Activated CD4-positive, alpha-beta T cell treated with anti-CD3 and anti-CD28 coated beads for 24 hours (primary cell): ENCODE results near the gene GGNBP2.

Experiments
- DNase-seq, 2 donors: peaks; one replicate each; pipeline ENCODE4 v3.0.0-alpha.2; 2020; ENCODE audit warnings: low read depth in 2 of 2

GGNBP2 gene

DNA sequence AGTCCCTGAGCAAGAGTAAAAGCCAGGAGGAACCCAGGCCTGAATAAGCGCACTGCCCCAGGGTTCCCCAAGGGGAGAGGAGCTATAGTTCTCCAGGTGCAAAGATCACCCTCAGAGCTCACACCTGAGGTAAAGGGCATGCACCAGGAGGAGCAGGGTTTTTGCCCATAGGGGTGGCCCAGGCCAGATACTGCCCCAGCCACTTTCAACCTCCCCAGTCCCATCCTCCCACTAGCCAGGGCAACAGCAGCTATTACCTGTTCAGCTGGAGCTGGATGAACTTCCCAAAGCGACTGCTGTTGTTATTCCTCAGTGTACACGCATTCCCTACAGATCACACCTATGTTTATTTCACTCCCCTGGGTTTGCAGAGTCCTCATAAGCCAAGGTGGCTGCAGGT lies 29.9 kb upstream of the GGNBP2 start:
- DNase-seq = no peak

DNA sequence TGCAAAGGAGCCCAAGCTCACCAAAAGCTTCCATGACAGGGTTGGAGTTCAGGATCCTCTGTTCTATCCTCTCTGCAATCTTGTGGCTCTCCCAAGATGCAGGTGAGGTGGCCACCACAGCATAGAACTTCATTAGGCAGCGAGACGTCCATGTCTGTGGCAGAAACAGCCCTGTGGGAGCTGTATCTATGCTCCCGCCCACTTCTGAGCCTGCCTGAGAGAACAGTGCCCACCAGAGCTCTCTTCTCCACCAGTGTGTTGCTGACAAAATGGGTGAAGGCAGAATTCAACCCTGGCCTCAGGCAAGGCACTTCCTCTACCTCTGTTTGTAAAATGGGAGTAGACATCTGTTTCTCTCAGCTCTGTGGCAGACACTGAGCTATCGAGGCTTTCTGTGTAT lies 28.9 kb upstream of the GGNBP2 start:
- DNase-seq = no peak

DNA sequence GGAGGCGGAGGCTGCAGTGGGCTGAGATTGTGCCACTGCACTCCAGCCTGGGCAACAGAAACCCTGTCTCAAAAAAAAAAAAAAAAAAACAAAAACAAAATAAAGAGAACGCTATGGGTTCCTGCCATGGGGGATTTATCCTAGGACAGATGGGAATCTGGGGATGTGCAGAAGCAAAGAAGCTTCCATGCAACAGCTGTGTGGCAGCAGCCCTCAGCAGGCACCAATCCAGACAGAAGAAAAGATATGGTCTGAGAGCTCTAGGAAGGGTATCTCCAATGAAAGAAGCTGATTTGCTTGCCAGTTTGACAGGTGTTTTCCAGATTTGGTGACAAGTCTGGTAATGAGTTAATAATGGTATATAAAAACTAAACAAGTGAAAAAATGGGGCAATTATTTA lies 21.6 kb upstream of the GGNBP2 start:
- DNase-seq = no peak

DNA sequence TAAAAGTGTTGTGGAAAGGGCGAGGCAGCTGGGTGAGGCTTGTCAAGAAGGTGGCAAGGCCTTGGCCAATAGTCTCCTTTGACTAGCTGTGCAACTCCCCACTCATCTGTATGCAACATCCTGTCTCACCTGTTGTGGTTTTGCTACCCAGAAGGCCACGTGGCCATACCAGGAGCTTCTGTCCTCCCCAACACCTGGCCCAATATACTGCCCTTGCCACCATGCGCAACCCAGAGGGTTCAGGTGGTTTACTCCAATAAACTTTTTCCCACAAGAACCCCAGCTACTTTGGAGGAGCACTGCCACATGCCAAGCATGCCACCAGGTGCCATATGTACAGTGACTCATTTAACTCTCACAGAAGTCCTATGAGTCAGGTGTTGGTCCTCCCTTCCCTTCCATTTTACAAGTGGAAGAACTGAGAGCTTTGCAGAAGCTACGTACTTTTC lies 20.3 kb upstream of the GGNBP2 start:
- no peak for DNase-seq

DNA sequence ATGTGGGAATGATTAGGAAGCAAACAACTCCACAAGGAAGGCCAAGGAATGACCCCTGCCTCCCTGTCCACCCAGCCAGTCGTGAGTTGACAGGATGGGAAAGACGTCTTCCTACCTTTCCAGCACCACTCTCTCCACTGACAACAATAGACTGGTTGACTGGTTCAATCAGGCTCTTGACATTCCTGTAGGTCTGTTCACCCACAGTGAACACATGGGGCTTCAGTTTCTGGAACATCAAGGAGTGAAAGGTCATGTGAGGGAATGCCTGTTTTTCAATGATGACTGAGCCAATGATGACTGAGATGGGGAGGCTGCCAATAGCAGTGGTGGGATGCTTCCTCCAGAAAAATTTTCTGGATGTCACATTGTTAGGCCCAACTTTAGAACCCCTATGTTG lies 19.6 kb upstream of the GGNBP2 start:
- DNase-seq = no peak

DNA sequence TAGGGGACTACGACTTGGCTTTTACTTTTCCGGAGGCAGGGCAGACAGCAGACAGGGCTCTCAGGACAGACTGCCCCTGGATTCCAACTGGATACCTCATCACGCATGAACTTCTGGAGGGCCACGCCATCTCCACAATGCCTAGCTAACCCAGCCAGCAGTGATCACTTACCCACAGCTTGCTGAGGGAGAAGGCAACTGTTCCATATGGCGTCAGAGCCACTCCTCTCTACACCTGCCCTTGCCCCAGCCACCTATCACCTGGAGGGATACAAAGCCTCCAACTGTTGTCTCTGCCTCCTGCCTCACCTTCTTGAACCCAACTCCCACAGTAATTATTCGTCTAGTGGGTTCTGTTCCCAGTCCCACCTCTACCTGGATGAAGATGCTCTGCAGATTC lies 18.8 kb upstream of the GGNBP2 start:
- DNase-seq = no peak

DNA sequence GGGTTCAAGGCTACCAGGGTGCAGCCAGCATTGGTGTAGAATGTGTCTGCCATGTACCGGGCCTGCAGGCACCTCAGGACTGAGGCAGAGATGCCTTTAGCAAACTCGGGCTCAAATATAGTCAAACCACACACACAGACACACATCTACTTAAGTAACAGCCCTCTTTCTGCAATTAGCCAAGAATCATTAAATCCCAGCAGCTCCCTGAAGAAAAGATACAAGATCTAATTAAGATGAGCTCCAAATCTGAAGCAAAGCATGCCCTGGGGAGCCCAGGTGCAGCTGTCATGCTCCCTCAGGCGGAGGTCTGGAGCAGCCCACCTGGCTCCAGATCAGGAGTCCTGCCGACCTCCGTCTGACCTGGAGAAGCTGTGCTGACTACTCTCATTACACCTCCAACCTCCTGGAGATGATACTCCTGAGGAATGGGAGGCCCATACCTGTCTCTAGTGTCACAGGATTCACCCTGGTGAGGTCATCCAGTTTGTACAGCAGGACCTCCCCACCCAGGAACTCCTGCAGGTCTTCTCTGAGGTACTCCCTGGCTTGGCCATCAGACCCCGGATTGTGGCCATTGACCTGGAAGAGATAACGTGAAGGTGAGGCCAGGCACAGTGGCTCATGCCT lies 17.0 kb upstream of the GGNBP2 start:
- no peak for DNase-seq

DNA sequence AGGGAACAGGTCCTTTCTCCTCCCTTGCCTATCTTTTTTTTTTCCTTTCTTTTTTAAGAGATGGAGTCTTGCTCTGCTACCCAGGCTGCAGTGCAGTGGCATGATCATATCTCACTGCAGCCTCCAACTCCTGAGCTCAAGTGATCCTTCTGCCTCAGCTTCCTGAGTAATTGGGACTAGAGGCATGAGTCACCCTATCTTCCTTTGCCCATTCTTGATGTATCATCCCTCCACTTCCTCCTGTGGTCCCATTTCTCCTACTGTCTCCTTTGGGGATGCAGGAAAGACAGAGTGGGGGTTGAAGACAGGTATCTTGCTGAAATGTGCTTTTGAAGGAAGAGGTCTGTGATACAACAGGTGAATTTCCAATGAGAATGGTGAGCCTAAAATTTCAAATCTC lies 15.6 kb upstream of the GGNBP2 start:
- DNase-seq = no peak

DNA sequence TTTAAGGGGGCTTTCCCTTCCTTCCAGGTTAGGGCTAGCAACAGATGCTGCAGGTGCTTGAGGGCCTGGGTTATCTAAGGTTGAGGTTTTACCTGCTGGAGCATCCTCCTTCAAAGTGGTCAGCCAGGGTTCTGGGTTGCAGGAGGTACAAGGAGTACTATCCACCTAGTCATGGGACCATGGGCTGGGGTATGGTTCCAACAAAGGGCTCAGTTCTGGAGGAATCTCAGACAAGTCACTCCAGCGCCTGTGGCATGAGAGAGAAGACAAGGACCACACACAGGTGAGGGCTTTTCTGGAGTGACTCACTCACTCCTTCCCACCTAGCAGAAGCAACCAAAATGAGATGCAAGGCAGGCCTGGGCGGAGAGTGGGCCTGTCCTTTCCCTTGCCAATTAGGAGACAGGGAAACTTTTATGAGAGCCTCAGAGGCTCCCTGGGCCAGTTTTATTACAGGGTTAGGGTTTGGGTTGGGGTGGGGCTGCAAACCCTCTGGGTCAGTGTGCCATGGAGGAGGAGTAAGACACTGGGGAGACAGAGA lies 12.2 kb upstream of the GGNBP2 start:
- DNase-seq = no peak

DNA sequence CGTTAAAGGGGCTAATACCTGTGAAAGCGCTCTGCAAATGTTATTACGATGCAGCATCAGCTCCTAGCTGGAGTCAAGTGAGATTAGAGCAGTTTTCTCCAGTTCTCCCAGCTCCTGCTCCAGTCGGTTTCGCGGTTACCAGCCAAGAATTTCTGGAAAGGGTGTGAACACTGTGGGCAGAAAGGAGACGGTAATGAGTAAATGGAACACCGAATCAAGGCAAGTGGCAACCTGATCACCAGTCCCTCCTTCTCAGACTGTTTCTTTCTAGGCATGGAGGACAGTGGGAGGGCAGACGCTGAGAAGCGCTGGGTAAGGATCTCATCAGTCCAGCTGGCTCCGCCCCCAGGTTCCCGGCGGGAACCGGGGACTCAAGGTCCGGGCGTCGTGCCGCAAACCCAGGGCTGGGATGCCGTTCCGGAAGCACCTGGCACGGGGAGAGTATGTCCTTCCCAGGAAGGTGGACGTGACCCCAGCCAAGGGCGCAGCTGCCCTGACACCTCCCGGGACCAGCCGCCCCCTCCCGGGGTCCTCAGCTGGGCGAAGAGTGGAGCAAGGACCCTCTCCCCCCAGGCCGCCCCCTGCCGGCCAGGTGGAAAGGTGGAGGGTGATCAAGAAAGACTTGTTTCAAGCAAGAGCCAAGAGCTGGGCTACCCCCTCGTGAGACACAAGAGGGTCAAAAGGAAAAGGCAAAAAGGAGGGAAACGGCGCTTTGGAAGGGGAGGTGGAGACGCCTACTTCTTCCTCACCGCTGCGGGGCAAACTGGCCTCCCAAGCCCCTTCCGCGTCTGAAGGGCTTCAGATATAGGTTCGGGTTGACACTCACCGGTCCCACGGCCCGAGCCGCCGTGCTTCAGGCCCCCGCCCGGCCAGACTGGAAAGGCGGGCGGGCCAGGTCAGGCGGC lies 10.5 kb upstream of the GGNBP2 start:
- peak; percentile 29 to 54 for DNase-seq

DNA sequence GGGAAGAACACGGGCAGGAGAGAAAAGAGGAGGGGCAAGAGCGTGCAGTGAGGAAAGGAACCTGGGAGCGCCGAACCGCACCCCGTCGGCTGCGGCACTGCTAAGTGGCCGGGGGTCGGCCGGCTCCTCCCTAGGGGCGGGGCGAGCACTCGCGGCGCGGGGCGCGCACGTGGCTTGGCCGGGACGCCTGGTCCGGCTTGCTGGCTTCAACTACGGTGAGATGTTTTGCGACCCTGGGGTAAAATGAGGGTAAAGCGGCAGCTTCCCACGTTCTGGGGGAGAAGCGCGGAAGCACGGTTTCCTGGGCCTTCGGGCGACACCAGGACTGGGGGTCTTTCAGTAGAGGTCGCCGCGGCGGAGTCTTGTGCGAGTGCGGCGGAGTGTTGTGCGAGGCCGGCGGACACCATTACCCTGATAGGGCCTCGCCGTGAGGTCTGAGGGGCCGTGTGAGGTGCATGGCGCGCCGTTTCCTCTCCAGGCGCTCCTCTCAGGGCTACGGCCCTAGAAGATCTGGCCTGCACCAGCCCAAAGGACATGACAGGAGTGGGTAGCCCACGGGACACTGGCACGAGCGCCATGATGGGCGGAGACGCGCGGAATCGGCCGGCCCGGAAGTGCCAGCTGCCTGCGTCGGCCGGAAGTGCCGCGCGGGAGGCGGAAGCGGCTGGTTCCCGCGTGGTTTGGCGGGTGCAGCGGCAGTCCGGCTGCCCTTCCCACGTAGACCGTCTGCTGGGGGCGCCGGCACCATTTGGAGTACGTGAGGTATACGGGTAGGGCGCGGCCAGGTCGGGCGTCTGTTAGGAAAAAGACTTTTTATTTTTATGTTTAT lies 9.7 kb upstream of the GGNBP2 start, which contains the start of the genes MYO19 and PIGW:
Gene MYO19 (minus strand): TSS at position 29 of the 829 bp plus-strand sequence. CDS start 2,330 bp downstream, outside the sequence.
Gene PIGW (plus strand): TSS at position 148 of the 829 bp plus-strand sequence. CDS start 2,115 bp downstream, outside the sequence.
- DNase-seq = peak; percentile 79 to 83

DNA sequence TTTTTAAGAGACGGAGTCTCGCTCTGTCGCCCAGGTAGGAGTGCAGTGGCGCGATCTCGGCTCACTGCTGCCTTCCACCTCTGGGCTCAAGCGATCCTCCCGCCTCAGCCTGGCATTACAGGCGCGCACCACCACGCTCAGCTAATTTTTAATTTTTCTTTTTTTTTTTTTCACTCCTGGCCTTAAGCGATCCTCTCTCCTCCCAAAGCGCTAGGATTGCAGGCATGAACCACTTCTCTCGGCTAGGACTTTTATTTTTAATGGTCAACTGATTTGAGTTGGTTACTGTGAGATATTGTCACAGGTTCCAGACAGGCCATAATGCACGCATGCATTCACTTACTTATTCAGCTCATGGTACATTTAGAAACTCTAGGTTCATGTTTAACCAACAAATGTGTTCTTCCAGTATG lies 9.0 kb upstream of the GGNBP2 start:
- DNase-seq = no peak

DNA sequence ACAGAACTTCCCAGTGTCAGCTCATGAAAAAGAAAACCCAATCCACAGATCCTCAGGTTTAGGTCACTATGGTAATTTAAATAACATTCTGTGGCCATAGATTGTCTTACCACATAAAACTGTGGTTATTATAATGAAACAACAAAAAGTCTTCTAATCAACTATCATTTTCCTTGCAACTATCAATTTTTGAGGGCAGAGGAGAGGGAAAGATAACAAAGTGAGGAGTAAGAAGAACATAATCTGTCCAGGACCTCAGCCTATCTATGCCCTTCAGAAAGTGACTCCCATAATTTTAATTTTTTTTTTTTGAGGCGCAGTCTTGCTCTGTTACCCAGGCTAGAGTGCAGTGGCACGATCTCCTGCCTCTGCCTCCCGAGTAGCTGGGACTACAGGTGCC lies 4.0 kb upstream of the GGNBP2 start:
- DNase-seq = no peak

DNA sequence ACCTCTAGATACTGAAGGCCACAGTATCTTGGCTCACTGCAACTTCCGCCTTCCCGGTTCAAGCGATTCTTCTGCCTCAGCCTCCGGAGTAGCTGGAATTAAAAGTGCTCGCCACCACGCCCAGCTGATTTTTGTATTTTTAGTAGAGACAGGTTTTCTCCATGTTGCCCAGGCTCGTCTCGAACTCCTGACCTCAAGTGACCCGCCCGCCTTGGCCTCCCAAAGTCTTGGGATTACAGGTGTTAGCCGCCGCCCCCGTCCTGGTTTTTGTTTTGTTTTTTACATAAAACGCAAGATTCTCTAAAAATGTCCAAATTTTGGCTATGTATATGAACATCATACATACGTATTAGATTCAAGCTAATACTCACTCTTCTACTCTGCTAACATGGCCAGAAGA lies 2.0 kb upstream of the GGNBP2 start:
- DNase-seq = no peak

DNA sequence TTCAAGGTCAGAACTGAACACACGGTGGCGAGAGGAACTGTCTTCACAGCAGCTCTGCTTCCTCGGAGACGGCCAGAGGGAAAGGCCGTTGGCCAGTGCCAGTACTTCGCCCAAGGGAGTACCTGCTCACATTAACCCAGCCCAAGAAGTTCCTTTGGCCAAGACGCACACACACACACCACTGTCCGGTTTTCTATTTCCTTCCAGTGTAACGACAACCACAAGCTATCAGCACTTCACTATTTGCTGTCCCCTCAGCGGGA lies 744 bp upstream of the GGNBP2 start:
- DNase-seq = no peak

DNA sequence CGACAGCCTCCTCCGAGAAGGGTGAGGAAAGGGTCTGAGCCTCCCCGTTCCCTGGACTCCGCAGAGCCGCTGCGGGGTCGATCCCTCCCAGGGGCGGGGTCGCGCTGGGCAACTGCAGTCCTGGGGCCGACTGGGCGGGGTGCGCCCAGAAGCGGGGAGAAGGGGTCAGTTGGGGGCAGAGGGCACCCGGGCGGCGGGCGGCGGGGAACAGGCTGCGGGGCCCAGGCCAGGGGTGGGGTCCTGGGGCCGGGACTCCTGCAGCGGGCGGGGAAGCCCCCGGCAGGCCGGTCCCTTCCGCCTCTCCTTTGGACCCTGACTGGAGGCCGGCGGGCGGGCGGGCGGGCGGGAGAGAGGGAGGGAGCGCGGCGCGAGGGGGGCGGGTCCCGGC lies 352 bp downstream of the GGNBP2 start:
- no peak for DNase-seq

DNA sequence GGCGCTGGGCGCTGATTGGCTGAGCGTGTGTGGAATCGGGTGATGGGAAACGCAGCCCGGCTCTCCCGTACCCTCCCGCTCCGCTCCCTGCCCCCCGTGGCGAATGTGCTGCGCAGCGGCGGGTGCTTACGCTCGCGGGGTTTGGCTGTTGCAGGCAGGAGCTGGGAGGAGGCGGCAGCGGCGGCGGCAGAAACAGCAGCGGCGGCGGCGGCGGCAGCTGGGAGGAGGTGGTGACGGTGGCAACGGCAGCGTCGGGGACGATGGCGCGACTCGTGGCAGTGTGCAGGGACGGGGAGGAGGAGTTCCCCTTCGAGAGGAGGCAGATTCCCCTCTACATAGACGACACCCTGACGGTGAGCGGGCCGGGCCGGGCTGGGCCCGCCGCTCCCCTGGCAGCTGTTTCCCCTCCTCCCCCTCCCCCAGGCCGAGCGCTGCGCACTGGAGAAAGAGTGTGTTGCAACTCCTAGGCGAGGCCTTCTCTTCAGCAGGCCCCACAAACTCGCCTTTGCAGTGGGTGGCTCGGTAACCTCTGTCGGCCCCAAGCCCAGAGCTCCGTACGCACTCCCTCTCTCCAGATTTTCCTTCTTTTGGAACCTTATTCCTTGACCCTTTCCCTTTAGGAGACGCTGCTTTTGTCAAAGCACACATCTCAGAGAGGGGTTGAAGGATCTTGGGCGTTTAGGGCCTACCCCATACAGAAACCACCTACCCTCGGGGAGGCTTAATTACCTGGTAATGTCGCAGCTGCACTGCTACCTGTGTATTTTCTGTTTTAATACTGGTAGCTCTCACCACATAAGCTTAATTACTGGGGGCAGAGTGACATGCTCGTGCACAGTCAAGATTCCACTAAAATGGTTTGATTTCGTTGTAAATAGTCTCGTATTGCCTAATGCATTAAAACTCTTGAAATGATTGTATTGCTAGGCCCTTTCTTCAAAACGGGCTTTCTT lies 1.0 kb downstream of the GGNBP2 start:
- DNase-seq = peak; percentile 90 to 91

DNA sequence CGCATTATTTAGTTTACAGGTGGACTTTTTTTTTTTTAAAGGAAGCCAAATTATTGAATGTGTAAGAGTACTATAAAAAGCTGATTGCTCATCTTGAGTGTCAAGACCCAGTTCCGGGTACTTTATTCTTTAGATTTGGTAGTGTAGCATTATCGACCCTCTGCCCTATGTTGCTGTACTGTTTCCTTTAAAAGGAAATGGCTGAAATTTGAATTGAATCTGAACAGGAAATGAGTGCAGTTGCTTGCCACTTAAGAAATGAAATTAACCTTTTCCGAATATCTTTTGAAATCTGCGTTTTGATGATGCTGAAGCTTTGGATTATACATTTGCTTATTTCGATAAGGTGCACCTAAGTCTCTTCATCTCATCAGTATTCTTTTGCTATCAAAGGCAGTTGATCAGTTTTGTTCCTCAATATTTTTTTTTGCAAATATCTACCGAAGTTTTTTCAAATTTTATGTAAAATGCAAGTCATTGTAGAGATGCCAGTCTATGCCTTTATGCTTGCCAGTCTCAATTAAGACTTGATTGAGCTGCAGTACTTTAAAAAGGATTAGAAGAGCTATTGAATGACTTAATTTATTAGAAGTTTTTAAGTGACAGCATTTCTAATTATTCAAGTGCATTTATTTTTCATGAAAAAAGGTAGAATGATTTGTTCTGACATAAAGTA lies 1.8 kb downstream of the GGNBP2 start:
- DNase-seq = no peak

DNA sequence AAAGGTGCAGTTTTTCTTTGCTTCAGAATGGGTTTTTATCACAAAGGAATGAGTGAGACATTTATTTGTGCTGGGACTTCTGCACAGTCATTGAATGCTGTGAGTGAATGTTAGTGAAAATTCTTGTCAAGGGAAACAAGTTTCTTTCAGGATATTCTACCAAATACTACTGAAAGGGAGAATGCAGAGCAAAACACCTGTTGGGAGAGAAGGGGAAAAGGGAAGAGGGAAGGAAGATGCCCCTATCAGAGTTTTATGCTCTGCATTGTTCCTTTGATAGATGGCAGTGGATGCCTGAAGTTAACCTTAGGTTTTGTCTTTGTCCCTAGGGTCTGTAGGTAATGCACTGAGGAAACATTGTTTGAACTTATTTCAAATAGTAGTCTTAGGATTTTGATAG lies 3.1 kb downstream of the GGNBP2 start:
- no peak for DNase-seq
